Immature natural killer cell (primary cell): ENCODE measurements around the gene AIRE. TPM values are rescaled to one million over a fixed set of nuclear protein-coding genes. Genes with fewer than 3 reads are reported as not detected.

Experiments
- DNase-seq, 3 donors: peaks; one replicate each; pipeline ENCODE4 v3.0.0; 2022; ENCODE audit warnings: mixed read lengths in 1 of 3
- H3K27ac Mint-ChIP-seq, 6 donors: one replicate each; pipeline ENCODE4 v1.8.0; 2020; ENCODE audit warnings: mixed read lengths in 6 of 6, mild to moderate bottlenecking in 5 of 6, inconsistent platforms in 4 of 6, moderate library complexity in 3 of 6
- H3K27me3 Mint-ChIP-seq, 3 donors: one replicate each; pipeline ENCODE4 v1.8.0; 2020 to 2021; ENCODE audit warnings: low read depth in 3 of 3, mild to moderate bottlenecking in 3 of 3, mixed read lengths in 3 of 3, moderate library complexity in 3 of 3, inconsistent platforms in 1 of 3
- H3K36me3 Mint-ChIP-seq, 3 donors: one replicate each; pipeline ENCODE4 v1.8.0; 2020; ENCODE audit warnings: mixed read lengths in 3 of 3, inconsistent platforms in 2 of 3, mild to moderate bottlenecking in 2 of 3
- H3K4me1 Mint-ChIP-seq, 2 donors: one replicate each; pipeline ENCODE4 v1.8.0; 2020; ENCODE audit warnings: inconsistent platforms in 2 of 2, mild to moderate bottlenecking in 2 of 2, mixed read lengths in 2 of 2, moderate library complexity in 1 of 2
- H3K4me3 Mint-ChIP-seq, 5 donors: one replicate each; pipeline ENCODE4 v1.8.0; 2020; ENCODE audit warnings: mild to moderate bottlenecking in 5 of 5, mixed read lengths in 5 of 5, inconsistent platforms in 3 of 5, moderate library complexity in 3 of 5
- H3K9me3 Mint-ChIP-seq, 6 donors: one replicate each; pipeline ENCODE4 v1.8.0; 2020; ENCODE audit warnings: mild to moderate bottlenecking in 6 of 6, mixed read lengths in 6 of 6, inconsistent platforms in 4 of 6, moderate library complexity in 3 of 6
- polyA plus RNA-seq, 3 donors: library from polyadenylated mRNA; unstranded; fragments of 300-500 nt; fragmentation: Illumina TruSeq; gene quantifications; one replicate each; pipeline ENCODE4 v1.2.3, GENCODE V29; 2021

AIRE gene
- polyA plus RNA-seq, 3 donors from 2014 or later = not detected

DNA sequence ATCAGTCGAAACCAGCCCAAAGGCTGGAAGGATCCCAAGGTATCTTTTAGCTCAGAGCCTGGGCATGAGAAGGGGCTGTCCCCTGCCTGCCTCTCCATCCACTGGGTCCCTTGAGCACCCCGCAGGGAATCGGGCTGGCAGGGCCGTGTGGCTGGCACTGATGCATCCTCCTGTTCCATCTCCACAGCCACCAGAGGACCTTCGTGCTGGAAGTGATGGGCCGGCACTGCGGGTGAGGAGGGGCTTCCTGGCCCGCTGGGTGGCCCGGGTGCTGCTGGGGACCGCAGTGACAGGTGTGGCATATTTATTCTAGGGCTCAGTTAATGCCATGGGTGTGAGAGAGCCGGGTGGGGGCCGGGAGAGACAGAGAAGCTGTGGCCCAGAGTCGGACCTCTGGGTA, 27.8 kb downstream of the AIRE start:
- no peak for DNase-seq
- H3K36me3 Mint-ChIP-seq = peaks cover 5 to 7% (median 6%) of the 10 kb centered on the region in 3 donors
- H3K27me3 Mint-ChIP-seq = peaks cover 2 to 4% (median 4%) of the 10 kb centered on the region in 3 donors
- no peak overlapping the region for H3K27ac Mint-ChIP-seq
- H3K4me1 Mint-ChIP-seq = no peaks in the 10 kb centered on the region
- H3K9me3 Mint-ChIP-seq = no peaks in the 10 kb centered on the region
- H3K4me3 Mint-ChIP-seq = no peak overlapping the region

DNA sequence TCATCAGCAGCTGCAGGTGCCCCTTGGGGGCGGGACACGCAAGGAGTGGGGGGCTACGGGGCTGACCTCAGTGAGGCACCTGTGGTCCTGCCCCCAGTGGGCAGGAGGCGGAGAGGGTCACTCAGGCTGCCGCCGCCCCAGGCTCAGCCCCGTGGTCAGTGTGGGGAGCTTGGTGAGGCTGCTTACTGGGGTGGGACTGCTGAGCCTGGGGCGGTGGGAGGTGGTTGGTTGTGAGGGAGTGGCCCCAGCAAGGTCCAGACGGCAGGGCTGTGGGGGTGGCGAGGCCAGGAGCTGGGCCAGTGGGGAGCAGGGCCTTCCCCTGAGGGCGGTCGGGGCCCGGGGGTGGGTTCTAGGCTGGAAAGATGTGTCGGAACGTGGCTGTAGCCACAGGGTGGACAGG, 28.5 kb downstream of the AIRE start:
- H3K27me3 Mint-ChIP-seq = peaks cover 2 to 4% (median 4%) of the 10 kb centered on the region in 3 donors
- no peaks in the 10 kb centered on the region for H3K4me1 Mint-ChIP-seq
- DNase-seq = no peak
- H3K9me3 Mint-ChIP-seq = no peaks in the 10 kb centered on the region
- H3K4me3 Mint-ChIP-seq = no peak overlapping the region
- H3K36me3 Mint-ChIP-seq = peaks cover 5 to 7% (median 6%) of the 10 kb centered on the region in 3 donors
- H3K27ac Mint-ChIP-seq = no peak overlapping the region

DNA sequence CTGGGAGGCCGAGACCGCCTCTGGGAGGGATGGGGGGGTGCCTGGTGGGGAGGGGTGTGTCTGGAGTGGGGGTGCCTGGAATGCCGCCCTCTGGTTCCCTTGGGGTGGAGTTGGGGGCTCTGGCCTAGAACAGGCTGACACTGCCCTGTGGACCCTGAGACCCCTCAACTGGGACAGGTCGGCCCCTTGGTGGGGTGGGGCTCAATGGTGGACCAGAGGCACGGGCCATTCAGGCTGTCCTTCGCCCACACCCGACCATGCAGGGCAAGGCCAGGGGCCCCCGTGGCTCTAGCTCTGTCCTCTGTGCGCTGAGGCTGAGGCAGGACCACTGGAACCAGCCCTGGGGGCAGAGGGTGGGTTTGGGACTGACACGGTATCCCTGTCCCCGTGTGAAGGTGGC, 28.9 kb downstream of the AIRE start:
- Mint-ChIP-seq H3K27ac (no peak overlapping the region), H3K9me3 (no peaks in the 10 kb centered on the region), H3K4me3 (no peak overlapping the region), H3K27me3 (peaks cover 2 to 4% (median 4%) of the 10 kb centered on the region in 3 donors), H3K4me1 (no peaks in the 10 kb centered on the region), H3K36me3 (peaks cover 5 to 7% (median 6%) of the 10 kb centered on the region in 3 donors)
- no peak for DNase-seq

DNA sequence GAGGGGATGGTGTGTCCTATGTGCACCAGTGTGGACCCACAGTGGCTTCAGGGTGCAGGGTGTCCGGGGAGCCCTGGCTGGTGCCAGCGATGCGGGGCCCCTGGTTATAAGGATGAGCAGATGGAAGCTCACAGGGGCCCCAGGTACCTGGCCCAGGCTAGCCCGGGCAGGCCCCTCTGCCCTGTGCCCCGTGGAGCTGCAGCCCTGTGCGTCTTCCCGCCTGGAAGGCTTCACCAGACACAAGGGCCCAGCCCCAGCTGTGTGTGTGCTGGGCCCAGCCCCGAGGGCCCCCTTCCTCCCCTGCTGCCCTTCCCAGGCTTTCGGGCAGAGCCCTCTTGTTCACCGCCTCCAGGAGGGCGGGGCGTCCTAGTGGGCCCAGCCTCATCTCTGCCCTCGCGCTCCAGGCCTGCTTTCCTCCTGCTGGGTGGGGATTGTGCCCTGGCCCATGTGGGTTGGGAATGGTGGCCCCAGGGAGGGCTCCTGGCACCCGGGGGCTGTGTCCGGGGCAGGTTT, 30.1 kb downstream of the AIRE start:
- Mint-ChIP-seq H3K4me1 (no peaks in the 10 kb centered on the region), H3K36me3 (peaks cover 5 to 7% (median 6%) of the 10 kb centered on the region in 3 donors), H3K9me3 (no peaks in the 10 kb centered on the region), H3K4me3 (no peak overlapping the region), H3K27ac (no peak overlapping the region), H3K27me3 (peaks cover 2 to 4% (median 4%) of the 10 kb centered on the region in 3 donors)
- DNase-seq = no peak

DNA sequence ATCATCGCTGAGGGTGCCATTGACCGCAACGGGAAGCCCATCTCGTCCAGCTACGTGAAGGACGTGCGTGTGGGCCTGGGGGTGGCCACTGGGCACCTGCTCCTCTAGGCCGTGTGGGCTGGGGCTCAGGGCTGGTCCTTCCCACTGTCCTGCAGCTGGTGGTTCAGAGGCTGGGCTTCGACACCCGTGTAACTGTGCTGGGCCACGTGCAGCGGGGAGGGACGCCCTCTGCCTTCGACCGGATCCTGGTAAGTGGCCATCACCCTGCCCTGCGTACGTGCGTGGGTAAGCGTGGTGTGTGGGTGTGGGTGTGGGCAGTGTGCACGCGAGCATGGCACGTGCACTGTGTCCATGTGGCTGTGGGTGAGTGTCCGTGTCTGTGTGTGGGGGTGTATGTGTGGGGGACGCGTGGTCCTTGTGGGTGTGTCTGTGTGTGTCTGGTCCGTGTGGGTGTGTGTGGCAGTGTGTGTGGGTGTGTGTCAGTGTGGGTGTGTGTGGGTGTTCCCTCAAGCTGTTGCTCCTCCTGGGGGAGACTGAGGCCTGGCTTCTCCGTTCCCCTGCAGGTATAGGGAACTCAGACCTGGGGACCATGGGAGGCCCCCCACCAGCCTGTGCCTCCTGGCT, 30.7 kb downstream of the AIRE start:
- Mint-ChIP-seq H3K4me1 (no peaks in the 10 kb centered on the region), H3K36me3 (peaks cover under 1% of the 10 kb centered on the region in 3 donors), H3K4me3 (no peak overlapping the region), H3K27ac (peak overlapping the region in 1 of 6 donors; percentile 34), H3K9me3 (no peaks in the 10 kb centered on the region), H3K27me3 (peaks cover 0 to 4% (median 4%) of the 10 kb centered on the region in 3 donors)
- no peak for DNase-seq

DNA sequence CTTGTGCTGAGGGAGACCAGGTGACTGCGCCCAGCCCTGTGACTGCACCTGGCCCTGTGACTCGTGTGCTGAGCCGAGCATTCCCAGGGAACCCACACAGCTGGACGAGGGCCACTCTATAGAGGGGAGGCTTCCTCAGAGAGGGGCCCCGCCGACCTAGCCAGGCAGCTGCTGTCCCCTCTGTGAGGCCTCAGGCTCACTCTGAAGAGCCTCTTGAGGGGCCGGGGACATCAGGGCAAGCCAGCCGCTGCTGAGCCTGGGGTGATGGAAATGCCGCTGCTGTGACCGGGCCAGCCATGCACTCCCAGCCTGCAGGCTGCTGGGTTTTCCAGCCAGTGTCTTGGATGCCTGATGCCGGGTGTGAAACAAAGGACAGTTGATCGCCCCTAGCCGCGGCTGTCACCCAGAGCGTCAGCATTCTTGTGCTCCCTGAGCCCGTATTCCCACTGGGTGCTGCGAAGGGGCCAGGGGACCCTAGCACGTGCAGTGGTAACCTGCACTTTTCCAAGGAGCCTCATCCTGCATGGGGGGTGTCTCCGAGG, 31.6 kb downstream of the AIRE start:
- H3K4me1 Mint-ChIP-seq = no peaks in the 10 kb centered on the region
- H3K36me3 Mint-ChIP-seq = no peaks in the 10 kb centered on the region
- H3K4me3 Mint-ChIP-seq = no peak overlapping the region
- peaks cover 0 to 4% (median 4%) of the 10 kb centered on the region in 3 donors for H3K27me3 Mint-ChIP-seq
- DNase-seq = no peak
- no peak overlapping the region for H3K27ac Mint-ChIP-seq
- no peaks in the 10 kb centered on the region for H3K9me3 Mint-ChIP-seq

DNA sequence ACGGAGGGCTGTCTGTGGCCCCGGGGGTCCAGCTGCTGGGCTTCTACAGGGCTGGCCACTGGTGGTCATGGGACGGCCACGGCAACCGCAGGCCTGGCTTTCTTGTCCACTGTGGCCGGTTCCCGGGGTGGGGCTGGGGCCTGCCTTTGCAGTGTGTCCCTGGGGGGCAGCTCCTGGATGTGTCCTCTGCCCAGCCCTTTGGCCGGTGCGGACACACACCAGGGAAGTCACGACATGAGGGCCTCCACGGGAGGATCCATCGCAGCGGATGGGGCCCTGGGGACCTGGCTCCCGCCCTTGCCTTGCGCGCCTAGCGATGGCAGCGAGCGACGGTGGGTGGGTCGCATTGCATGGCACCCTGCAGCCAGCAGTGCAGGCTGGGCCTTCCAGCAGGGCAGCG, 32.2 kb downstream of the AIRE start:
- H3K4me3 Mint-ChIP-seq = no peak overlapping the region
- H3K9me3 Mint-ChIP-seq = no peaks in the 10 kb centered on the region
- peaks cover 0 to 4% (median 4%) of the 10 kb centered on the region in 3 donors for H3K27me3 Mint-ChIP-seq
- no peak for DNase-seq
- no peaks in the 10 kb centered on the region for H3K4me1 Mint-ChIP-seq
- no peaks in the 10 kb centered on the region for H3K36me3 Mint-ChIP-seq
- H3K27ac Mint-ChIP-seq = no peak overlapping the region

DNA sequence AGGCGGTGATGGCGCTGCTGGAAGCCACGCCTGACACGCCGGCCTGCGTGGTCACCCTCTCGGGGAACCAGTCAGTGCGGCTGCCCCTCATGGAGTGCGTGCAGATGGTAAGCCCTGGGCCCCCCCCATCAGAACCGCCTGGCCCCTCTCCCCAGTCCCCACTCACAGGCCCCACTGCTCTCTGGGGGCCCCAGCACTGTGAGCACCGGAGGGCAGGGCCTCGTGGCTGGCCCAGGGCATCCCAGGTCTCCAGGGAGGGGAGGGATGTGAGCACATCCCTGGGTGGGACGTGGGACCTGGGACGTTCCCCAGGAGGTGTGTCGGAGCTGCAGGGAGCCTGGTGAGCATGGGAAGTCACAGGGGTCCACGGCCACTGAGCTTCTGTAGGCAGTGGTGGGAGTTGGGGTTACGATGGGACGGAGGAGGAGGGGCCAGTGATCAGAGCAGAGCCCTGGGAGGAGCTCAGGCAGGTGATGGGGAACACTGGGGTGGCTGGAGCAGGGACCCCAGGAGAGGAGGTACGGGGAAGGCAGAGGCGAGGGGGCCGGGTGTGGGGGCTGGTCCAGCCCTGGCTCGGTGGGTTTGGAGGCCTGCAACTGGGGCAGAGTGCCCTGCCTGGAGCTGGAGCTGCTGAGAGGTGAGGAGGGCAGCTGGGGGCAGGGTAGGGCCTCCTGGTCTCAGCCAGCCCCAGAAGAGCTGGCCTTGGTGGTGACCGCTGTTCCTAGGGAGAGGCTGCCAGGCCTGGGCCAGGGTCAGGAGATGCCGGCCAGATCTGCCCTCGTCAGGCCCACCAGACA, 33.0 kb downstream of the AIRE start:
- Mint-ChIP-seq H3K4me1 (no peaks in the 10 kb centered on the region), H3K4me3 (no peak overlapping the region), H3K27me3 (peaks cover 0 to 4% (median 4%) of the 10 kb centered on the region in 3 donors), H3K36me3 (no peaks in the 10 kb centered on the region), H3K9me3 (no peaks in the 10 kb centered on the region), H3K27ac (no peak overlapping the region)
- DNase-seq = no peak

DNA sequence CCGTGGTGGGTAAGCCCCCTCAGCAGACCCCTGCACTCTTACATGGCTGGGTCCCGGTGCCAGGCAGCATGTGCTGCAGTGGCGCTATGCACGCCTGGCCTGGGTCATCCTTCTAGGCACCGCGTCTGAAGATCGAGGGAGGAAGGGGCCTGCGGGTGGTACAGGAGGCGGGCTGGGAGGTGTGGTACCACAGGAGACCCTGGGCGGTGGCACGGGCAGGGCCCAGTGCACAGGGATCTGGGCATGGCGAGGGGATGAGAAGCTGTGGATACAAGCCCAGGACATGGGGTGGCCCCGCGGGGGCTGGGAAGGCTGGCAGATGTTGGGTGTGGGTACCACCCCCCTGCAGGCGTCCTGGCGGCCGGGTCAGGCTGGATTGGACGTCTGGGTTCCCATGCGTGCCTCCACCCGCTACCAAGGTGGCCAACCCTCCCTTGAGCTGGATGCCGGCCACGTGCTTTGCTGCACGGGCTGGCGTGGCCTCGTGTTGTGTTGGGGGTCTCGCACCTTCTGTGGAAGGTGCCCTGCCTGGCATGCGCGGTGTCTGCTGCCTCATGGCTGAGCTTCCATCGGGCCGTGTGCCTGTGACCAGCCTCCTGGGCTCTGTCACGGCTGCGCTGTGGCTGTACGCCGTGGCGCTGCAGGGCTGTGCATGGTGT, 33.9 kb downstream of the AIRE start:
- Mint-ChIP-seq H3K36me3 (no peaks in the 10 kb centered on the region), H3K4me1 (no peaks in the 10 kb centered on the region), H3K9me3 (no peaks in the 10 kb centered on the region), H3K27me3 (peaks cover 0 to 3% (median 3%) of the 10 kb centered on the region in 3 donors), H3K4me3 (no peak overlapping the region), H3K27ac (peak overlapping the region in 1 of 6 donors; percentile 4)
- no peak for DNase-seq

DNA sequence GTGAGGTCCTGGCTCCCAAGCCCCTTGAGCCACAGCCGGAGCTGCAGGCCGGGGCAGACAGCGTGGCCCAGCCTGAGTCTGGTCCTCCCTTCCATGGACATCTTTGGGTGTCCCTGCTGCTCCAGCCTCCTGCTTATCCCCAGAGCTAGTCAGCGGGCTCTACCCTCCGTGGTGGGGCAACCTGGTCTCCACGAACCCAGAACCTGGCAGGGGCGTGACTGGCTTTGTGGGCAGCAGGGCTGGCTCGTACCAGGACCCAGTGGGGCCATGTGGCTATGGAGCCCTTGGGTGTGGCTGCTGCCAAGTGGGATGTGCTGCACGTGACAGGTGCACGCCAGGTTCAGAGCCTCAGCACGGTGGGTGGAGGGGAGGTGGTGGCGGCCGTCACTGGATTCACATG, 35.2 kb downstream of the AIRE start:
- no peak overlapping the region for H3K4me3 Mint-ChIP-seq
- no peaks in the 10 kb centered on the region for H3K9me3 Mint-ChIP-seq
- peaks cover 0 to 3% (median 3%) of the 10 kb centered on the region in 3 donors for H3K27me3 Mint-ChIP-seq
- no peak for DNase-seq
- no peaks in the 10 kb centered on the region for H3K36me3 Mint-ChIP-seq
- no peaks in the 10 kb centered on the region for H3K4me1 Mint-ChIP-seq
- no peak overlapping the region for H3K27ac Mint-ChIP-seq

DNA sequence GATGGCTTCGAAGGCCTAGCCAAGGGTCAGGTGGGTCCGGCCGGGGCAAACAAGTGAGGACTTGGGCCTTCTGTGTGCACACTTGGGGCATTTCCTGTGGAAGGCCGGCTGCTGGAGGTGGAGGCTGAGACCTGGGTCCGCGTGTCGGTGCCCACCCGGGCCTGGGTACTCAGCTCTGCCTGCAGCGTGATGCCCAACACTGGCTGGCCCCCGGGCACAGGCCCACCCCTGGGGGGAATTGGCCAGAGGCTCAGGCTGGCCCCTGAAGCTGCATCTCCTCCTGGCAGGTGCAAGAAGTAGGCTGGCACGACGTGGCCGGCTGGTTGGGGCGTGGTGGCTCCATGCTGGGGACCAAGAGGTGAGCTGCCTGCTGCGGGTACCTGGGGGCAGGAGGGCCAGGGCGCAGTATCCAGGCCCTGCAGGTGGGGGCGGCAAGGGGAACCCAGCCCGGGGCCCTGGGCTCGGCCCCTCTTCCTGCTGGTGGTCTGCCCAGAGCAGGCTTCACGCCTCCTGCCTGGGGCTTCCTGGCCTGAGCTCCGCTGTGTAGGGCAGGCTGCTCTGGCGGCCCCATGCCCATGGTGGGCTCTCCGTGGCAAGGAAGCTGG, 36.3 kb downstream of the AIRE start:
- H3K9me3 Mint-ChIP-seq = no peaks in the 10 kb centered on the region
- no peak overlapping the region for H3K27ac Mint-ChIP-seq
- DNase-seq = no peak
- peaks cover 0 to 3% (median 0%) of the 10 kb centered on the region in 3 donors for H3K27me3 Mint-ChIP-seq
- no peaks in the 10 kb centered on the region for H3K4me1 Mint-ChIP-seq
- no peaks in the 10 kb centered on the region for H3K36me3 Mint-ChIP-seq
- no peak overlapping the region for H3K4me3 Mint-ChIP-seq

DNA sequence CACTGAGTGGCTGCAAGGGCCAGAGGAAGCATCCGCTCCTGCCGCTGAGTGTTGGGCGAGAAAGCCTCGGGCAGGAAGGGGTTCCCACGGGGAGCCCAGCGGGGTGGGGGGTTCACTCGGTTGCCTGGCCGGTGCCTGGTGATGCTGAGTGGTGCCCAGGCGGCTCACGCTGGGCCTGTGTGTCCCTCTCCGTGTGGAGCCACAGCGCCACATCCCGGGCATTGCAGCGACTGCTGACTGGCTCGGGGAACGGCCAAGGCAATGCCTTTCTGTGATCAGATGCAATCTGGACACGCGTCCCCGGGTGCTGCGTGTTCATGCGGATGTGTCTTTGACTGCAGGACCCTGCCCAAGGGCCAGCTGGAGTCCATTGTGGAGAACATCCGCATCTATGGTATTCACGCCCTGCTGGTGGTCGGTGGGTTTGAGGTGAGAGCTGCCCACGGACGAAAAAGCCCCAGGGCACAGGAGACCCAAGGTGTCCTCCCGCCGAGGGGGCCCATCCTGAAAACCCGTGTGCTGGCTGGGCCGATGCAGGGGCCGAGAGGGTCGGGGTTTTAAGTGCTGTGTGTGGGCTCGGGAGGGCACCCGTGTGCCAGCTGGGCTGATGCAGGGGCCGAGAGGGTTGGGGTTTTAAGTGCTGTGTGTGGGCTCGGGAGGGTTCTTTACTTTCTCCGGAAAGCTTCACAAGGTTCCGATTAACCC, 37.1 kb downstream of the AIRE start:
- no peaks in the 10 kb centered on the region for H3K4me1 Mint-ChIP-seq
- no peak overlapping the region for H3K4me3 Mint-ChIP-seq
- H3K9me3 Mint-ChIP-seq = no peaks in the 10 kb centered on the region
- H3K36me3 Mint-ChIP-seq = no peaks in the 10 kb centered on the region
- no peak for DNase-seq
- H3K27ac Mint-ChIP-seq = no peak overlapping the region
- H3K27me3 Mint-ChIP-seq = peaks cover 0 to 3% (median 0%) of the 10 kb centered on the region in 3 donors

DNA sequence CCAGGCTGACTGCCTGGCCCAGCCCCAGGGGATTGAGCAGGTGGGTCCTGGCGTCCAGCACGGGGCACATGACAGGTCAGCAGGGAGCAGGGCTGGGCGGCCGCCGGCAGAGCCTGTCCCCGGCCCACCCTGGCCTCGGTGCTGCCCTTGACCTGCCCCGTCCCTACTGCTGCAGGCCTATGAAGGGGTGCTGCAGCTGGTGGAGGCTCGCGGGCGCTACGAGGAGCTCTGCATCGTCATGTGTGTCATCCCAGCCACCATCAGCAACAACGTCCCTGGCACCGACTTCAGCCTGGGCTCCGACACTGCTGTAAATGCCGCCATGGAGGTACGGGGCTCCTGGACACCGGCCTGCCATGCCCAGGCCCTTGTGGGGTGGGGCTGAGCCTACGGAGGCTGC, 37.9 kb downstream of the AIRE start:
- Mint-ChIP-seq H3K4me1 (no peaks in the 10 kb centered on the region), H3K36me3 (no peaks in the 10 kb centered on the region), H3K4me3 (no peak overlapping the region), H3K27me3 (peaks cover 0 to 1% (median 0%) of the 10 kb centered on the region in 3 donors), H3K9me3 (no peaks in the 10 kb centered on the region), H3K27ac (no peak overlapping the region)
- DNase-seq = no peak
